ENCODE measurements around the gene KCNE4.

KCNE4 gene

DNA sequence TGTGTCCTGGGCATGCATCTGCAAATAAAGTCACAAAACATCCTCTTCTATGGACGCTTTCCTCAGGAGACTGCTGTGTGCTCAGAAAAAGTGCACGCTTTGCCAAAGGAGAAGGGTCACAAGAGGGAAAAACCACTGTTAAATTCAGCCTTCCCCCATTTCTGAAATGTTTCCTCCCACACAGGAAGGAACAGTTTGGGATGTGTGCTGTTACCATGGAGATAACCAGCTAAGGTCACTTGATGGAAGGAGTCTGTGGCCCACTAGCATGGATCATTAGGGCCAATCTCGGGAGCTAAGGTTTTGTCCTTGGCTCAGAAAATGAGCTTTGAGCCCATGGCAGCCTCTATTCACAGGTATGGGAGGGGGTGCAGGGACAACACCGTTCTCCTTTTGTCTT is 5.6 kb downstream of the KCNE4 start:
- no peak for DNase-seq (ENCODE audit: low read depth)
- TF ChIP-seq, protein P1, sequence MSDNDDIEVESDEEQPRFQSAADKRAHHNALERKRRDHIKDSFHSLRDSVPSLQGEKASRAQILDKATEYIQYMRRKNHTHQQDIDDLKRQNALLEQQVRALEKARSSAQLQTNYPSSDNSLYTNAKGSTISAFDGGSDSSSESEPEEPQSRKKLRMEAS (IDR thresholded peaks at IDR 0.05; ENCODE audit: low read depth, low read length) = no peak
- TF ChIP-seq MYC (IDR thresholded peaks at IDR 0.05; ENCODE audit: low read depth, low read length) (no peak), POLR2A (IDR thresholded peaks at IDR 0.05; ENCODE audit: extremely low read depth, insufficient read length) (no peak)
- TF ChIP-seq, protein P2, sequence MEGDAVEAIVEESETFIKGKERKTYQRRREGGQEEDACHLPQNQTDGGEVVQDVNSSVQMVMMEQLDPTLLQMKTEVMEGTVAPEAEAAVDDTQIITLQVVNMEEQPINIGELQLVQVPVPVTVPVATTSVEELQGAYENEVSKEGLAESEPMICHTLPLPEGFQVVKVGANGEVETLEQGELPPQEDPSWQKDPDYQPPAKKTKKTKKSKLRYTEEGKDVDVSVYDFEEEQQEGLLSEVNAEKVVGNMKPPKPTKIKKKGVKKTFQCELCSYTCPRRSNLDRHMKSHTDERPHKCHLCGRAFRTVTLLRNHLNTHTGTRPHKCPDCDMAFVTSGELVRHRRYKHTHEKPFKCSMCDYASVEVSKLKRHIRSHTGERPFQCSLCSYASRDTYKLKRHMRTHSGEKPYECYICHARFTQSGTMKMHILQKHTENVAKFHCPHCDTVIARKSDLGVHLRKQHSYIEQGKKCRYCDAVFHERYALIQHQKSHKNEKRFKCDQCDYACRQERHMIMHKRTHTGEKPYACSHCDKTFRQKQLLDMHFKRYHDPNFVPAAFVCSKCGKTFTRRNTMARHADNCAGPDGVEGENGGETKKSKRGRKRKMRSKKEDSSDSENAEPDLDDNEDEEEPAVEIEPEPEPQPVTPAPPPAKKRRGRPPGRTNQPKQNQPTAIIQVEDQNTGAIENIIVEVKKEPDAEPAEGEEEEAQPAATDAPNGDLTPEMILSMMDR (IDR thresholded peaks at IDR 0.05; ENCODE audit: low read depth, low read length) = no peak
- H3K4me3 ChIP-seq (ENCODE audit: low read depth, low read length) = no peak overlapping the region

DNA sequence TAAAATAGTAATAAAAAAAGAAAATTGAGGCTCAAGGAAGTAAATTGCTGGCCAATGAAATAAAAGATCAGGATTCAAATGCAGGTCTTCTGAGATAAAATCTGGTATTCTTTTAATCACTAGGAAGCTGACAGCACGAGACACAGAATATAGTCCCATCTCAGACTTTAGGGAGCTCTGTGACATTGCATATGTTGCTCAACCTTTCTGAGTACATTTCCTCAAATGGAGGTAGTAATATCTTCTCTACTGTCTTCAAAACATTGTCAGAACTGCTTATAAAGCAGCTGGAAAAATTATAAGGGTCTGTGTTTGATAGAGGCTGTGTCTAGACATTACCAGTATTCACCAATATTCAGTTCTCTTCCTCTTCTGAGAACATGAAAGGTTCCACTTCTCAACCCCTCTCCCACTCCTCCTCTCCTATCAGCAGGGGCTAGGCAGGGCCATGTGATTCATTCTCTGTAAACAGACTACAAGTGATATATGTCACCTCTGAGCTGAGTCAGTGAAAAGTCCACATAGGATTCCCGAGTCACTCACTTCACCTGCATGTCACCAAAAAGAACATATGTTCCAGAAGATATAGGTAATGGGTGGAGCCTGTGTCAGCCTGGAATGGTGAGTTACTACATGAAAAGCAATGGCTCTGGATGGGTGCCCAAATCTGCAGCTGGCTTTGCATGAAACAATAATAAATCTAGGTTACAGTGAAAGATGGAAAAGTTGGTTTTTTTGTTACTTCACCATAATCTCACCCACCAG is 7.1 kb downstream of the KCNE4 start:
- no peak for DNase-seq (ENCODE audit: low read depth)
- no peak overlapping the region for H3K4me3 ChIP-seq (ENCODE audit: low read depth, low read length)
- TF ChIP-seq, protein P1 (IDR thresholded peaks at IDR 0.05; ENCODE audit: low read depth, low read length) = no peak
- TF ChIP-seq, protein P2 (IDR thresholded peaks at IDR 0.05; ENCODE audit: low read depth, low read length) = no peak
- no peak for TF ChIP-seq POLR2A (IDR thresholded peaks at IDR 0.05; ENCODE audit: extremely low read depth, insufficient read length)
- no peak for TF ChIP-seq MYC (IDR thresholded peaks at IDR 0.05; ENCODE audit: low read depth, low read length)

DNA sequence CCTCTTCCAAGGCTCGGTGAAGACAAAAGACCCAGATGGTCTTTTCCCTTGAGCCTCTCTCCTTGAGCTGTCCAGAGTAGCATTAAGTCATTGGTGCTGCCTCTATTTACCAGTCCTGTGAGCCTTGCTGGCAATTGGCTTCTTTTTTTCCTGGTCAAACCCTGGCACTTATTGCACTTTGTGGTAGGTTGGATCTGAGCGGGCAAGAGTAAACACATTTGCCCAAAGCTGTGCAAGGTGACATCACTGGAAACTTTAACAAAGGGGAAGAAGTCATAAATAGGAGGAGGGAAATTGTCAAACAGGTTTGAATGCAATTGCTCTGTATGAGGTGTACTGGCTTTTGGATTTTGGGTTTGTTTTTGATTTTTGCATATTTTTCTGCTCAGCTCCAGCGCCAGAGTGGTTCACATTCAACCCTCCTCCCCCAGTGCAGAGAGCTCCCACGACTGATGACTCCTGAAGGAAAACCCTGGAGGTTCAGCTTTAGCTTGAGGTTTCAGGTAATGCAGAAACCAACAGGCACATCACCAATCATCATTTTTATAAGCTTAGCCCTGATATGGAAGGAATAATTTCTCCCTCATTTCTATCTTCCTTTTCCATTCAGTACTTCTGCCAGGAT is 8.3 kb downstream of the KCNE4 start:
- TF ChIP-seq MYC (IDR thresholded peaks at IDR 0.05; ENCODE audit: low read depth, low read length) (no peak), POLR2A (IDR thresholded peaks at IDR 0.05; ENCODE audit: extremely low read depth, insufficient read length) (no peak)
- TF ChIP-seq, protein P1 (IDR thresholded peaks at IDR 0.05; ENCODE audit: low read depth, low read length) = no peak
- TF ChIP-seq, protein P2 (IDR thresholded peaks at IDR 0.05; ENCODE audit: low read depth, low read length) = no peak
- H3K4me3 ChIP-seq (ENCODE audit: low read depth, low read length) = no peak overlapping the region
- no peak for DNase-seq (ENCODE audit: low read depth)

DNA sequence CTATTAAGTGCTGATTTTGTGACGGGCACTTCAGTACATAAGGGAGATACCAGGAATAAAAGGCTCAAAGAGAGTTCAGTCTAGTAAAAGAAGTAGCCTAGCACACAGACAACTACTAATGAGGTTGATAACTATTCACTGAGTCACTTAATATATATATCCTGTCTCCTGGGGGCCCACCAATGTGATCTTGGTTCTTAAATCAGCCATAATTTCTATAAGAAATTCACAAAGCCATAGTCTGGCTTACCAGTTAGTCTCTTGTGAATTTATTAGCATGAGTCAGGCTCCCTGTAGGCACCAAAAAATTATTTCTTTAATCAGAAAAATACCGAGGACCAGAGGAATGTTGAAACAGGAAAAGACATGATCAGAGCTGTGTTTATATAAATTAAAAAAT is 10.4 kb downstream of the KCNE4 start:
- TF ChIP-seq, protein P1 (IDR thresholded peaks at IDR 0.05; ENCODE audit: low read depth, low read length) = no peak
- TF ChIP-seq MYC (IDR thresholded peaks at IDR 0.05; ENCODE audit: low read depth, low read length) (no peak), POLR2A (IDR thresholded peaks at IDR 0.05; ENCODE audit: extremely low read depth, insufficient read length) (no peak)
- TF ChIP-seq, protein P2 (IDR thresholded peaks at IDR 0.05; ENCODE audit: low read depth, low read length) = no peak
- no peak overlapping the region for H3K4me3 ChIP-seq (ENCODE audit: low read depth, low read length)
- no peak for DNase-seq (ENCODE audit: low read depth)

DNA sequence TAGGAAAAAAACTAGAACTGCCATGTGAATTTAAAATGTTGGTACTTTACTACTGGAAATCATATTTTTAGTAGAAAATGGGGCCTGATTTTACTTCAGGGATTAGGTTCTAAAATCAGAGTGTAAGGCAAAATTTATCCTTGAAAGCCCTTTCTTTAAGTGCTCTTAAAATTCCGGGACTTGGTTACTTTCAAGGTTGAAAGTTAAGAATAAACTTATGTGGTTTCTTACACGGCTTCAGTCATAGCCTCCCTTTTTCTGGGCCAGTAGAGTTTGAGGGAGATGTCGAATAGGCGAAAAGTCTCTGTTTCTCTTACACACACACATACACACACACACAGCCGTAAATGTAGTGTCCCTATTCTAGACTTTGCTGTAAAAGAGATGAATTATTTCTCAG is 13.1 kb downstream of the KCNE4 start:
- TF ChIP-seq, protein P2 (IDR thresholded peaks at IDR 0.05; ENCODE audit: low read depth, low read length) = no peak
- TF ChIP-seq, protein P1 (IDR thresholded peaks at IDR 0.05; ENCODE audit: low read depth, low read length) = no peak
- no peak for TF ChIP-seq MYC (IDR thresholded peaks at IDR 0.05; ENCODE audit: low read depth, low read length)
- TF ChIP-seq POLR2A (IDR thresholded peaks at IDR 0.05; ENCODE audit: extremely low read depth, insufficient read length) = no peak
- DNase-seq (ENCODE audit: low read depth) = no peak
- no peak overlapping the region for H3K4me3 ChIP-seq (ENCODE audit: low read depth, low read length)

Measured in NB4 (cell line).